ENCODE measurements around the gene ITPR1. TPM values are rescaled to one million over a fixed set of nuclear protein-coding genes. Genes with fewer than 3 reads are reported as not detected.

The ITPR1 gene
- polyA plus RNA-seq, 2 of the 4 experiments (the other 2 are of a cell fraction), result 2.8 to 9.6 TPM

DNA sequence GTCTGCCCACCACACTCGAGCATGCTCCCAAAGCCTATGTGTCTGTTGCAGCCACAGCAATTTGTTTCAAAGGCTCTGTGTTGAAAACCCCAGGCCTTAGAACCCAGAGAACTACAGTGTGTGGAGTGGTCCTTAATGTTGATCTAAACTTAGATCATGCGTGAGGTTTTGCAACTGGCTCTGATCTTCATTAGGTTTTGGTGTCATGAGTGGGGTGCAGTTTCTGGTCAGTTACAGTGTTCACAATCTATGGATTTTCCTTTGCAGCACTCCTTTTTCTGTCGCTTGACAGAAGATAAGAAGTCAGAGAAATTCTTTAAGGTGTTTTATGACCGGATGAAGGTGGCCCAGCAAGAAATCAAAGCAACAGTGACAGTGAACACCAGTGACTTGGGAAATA lies 273.1 kb downstream of the ITPR1 start:
- ChIA-PET POLR2A (no interaction called here), CTCF (interaction anchor here (1.0 to 1.6 kb wide), 4 partner anchors 23 to 189 kb away, joined by 3 to 5 read pairs (median 4); no protein-coding TSS in a partner anchor)
- DNase-seq (ENCODE audit: low read depth in 1 of 2, low spot score in 1 of 2) (no peak), FAIRE-seq (no peak), ATAC-seq (no peak)
- H3K4me1 ChIP-seq, result no peaks in the 10 kb centered on the region
- H3K27ac ChIP-seq, result no peak overlapping the region
- no peak overlapping the region for H3K4me2 ChIP-seq
- TF ChIP-seq NPAS2 (CRISPR knock-in tag; IDR thresholded peaks at IDR 0.05; ENCODE audit: borderline replicate concordance) (no peak), RARB (CRISPR knock-in tag; IDR thresholded peaks at IDR 0.05) (no peak), FOSL2 (IDR thresholded peaks at IDR 0.05) (no peak), FOSL2 (CRISPR knock-in tag; IDR thresholded peaks at IDR 0.05) (no peak), RNF2 (IDR thresholded peaks at IDR 0.05; ENCODE audit: borderline replicate concordance, low read depth) (no peak), HEYL (CRISPR knock-in tag; IDR thresholded peaks at IDR 0.05) (no peak), CHD4 (IDR thresholded peaks at IDR 0.05; ENCODE audit: borderline replicate concordance) (no peak)
- TF ChIP-seq, protein P1, sequence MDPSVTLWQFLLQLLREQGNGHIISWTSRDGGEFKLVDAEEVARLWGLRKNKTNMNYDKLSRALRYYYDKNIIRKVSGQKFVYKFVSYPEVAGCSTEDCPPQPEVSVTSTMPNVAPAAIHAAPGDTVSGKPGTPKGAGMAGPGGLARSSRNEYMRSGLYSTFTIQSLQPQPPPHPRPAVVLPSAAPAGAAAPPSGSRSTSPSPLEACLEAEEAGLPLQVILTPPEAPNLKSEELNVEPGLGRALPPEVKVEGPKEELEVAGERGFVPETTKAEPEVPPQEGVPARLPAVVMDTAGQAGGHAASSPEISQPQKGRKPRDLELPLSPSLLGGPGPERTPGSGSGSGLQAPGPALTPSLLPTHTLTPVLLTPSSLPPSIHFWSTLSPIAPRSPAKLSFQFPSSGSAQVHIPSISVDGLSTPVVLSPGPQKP (IDR thresholded peaks at IDR 0.05; ENCODE audit: low read depth, low read length), result no peak
- TF ChIP-seq, protein P2, sequence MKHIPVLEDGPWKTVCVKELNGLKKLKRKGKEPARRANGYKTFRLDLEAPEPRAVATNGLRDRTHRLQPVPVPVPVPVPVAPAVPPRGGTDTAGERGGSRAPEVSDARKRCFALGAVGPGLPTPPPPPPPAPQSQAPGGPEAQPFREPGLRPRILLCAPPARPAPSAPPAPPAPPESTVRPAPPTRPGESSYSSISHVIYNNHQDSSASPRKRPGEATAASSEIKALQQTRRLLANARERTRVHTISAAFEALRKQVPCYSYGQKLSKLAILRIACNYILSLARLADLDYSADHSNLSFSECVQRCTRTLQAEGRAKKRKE (CRISPR knock-in tag; IDR thresholded peaks at IDR 0.05; ENCODE audit: low read depth), result no peak
- TF ChIP-seq, protein P3, sequence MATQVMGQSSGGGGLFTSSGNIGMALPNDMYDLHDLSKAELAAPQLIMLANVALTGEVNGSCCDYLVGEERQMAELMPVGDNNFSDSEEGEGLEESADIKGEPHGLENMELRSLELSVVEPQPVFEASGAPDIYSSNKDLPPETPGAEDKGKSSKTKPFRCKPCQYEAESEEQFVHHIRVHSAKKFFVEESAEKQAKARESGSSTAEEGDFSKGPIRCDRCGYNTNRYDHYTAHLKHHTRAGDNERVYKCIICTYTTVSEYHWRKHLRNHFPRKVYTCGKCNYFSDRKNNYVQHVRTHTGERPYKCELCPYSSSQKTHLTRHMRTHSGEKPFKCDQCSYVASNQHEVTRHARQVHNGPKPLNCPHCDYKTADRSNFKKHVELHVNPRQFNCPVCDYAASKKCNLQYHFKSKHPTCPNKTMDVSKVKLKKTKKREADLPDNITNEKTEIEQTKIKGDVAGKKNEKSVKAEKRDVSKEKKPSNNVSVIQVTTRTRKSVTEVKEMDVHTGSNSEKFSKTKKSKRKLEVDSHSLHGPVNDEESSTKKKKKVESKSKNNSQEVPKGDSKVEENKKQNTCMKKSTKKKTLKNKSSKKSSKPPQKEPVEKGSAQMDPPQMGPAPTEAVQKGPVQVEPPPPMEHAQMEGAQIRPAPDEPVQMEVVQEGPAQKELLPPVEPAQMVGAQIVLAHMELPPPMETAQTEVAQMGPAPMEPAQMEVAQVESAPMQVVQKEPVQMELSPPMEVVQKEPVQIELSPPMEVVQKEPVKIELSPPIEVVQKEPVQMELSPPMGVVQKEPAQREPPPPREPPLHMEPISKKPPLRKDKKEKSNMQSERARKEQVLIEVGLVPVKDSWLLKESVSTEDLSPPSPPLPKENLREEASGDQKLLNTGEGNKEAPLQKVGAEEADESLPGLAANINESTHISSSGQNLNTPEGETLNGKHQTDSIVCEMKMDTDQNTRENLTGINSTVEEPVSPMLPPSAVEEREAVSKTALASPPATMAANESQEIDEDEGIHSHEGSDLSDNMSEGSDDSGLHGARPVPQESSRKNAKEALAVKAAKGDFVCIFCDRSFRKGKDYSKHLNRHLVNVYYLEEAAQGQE (IDR thresholded peaks at IDR 0.05), result no peak
- WGBS (ENCODE audit: missing lambda C conversion rate), result 86% methylated on average over 4 of the region's 4 CpGs
- peaks cover 22% of the 10 kb centered on the region for H3K9me3 ChIP-seq
- no peak overlapping the region for H3K4me3 ChIP-seq

DNA sequence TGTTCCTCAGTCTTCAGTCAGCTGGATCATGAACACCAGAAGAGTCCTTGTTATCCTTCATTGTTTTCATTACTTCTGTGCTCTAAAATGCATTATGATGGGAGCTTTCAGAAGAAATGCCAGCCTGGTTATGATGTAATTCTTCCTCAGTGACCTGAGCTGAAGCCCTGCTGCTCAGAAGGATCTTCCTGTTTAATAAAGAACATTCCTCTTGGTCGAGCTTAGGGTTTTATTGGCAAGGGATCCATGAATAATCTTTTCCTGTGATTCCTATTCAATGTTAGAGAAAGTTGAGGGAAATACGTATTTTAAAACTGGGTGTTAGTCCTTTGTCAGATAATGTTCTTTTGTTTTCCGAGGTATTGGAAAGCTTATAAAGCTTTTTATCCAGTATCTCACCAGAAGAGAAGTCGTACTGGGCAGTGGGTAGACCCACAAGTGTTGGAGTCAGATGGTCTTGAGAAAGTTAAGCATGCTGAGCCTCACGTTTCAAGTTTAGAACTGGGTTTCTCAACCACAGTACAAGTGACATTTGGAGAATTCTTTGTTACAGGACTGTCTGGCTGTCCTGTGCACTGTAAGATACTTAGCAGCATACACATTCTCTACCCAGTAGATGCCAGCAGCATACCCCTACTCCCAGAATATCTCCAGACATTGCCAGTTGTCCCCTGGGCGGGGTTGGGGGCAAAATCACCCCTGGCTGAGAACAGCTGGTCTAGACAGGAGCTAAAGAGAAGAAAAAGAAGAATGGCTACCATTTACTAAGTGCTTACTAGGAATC lies 273.8 kb downstream of the ITPR1 start:
- Histone ChIP-seq H3K4me3 (no peak overlapping the region), H3K4me2 (no peak overlapping the region), H3K9me3 (peaks cover 22% of the 10 kb centered on the region), H3K4me1 (0 out of 3 replicates have a peak, but pooled peaks cover 2% of the 10 kb centered on the region), H3K27ac (no peak overlapping the region)
- CTCF ChIA-PET, result interaction anchor here (1.0 to 1.2 kb wide), 2 partner anchors 22 to 30 kb away, joined by 3 read pairs; no protein-coding TSS in a partner anchor
- TF ChIP-seq, protein P4, sequence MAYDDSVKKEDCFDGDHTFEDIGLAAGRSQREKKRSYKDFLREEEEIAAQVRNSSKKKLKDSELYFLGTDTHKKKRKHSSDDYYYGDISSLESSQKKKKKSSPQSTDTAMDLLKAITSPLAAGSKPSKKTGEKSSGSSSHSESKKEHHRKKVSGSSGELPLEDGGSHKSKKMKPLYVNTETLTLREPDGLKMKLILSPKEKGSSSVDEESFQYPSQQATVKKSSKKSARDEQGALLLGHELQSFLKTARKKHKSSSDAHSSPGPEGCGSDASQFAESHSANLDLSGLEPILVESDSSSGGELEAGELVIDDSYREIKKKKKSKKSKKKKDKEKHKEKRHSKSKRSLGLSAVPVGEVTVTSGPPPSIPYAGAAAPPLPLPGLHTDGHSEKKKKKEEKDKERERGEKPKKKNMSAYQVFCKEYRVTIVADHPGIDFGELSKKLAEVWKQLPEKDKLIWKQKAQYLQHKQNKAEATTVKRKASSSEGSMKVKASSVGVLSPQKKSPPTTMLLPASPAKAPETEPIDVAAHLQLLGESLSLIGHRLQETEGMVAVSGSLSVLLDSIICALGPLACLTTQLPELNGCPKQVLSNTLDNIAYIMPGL (CRISPR knock-in tag; IDR thresholded peaks at IDR 0.05; ENCODE audit: borderline replicate concordance), result no peak
- TF ChIP-seq, protein P2 (CRISPR knock-in tag; IDR thresholded peaks at IDR 0.05; ENCODE audit: low read depth), result no peak
- TF ChIP-seq FOSB (CRISPR knock-in tag; IDR thresholded peaks at IDR 0.05), result no peak
- TF ChIP-seq, protein P5, sequence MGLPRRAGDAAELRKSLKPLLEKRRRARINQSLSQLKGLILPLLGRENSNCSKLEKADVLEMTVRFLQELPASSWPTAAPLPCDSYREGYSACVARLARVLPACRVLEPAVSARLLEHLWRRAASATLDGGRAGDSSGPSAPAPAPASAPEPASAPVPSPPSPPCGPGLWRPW (IDR thresholded peaks at IDR 0.05), result no peak
- TF ChIP-seq, protein P6, sequence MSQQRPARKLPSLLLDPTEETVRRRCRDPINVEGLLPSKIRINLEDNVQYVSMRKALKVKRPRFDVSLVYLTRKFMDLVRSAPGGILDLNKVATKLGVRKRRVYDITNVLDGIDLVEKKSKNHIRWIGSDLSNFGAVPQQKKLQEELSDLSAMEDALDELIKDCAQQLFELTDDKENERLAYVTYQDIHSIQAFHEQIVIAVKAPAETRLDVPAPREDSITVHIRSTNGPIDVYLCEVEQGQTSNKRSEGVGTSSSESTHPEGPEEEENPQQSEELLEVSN (IDR thresholded peaks at IDR 0.05; ENCODE audit: borderline replicate concordance, low read depth), result no peak
- no peak for TF ChIP-seq ZFP36 (IDR thresholded peaks at IDR 0.05; ENCODE audit: borderline replicate concordance, partially characterized antibody)
- TF ChIP-seq POLR2AphosphoS2 (conservative IDR thresholded peaks at IDR 0.05; ENCODE audit: low read length), result no peak
- TF ChIP-seq MAZ (IDR thresholded peaks at IDR 0.05; ENCODE audit: borderline replicate concordance, low read depth, low read length), result no peak
- no peak for TF ChIP-seq CBX8 (IDR thresholded peaks at IDR 0.05)
- no peak for TF ChIP-seq ESRRA (IDR thresholded peaks at IDR 0.05; ENCODE audit: borderline replicate concordance, low read length)
- no peak for TF ChIP-seq RARB (CRISPR knock-in tag; IDR thresholded peaks at IDR 0.05)
- ATAC-seq, result no peak
- POLR2A ChIA-PET, result no interaction called here
- no peak for FAIRE-seq
- WGBS (ENCODE audit: missing lambda C conversion rate), result 45% methylated on average over 6 of the region's 6 CpGs
- DNase-seq (ENCODE audit: low read depth in 1 of 2, low spot score in 1 of 2), result no peak
